GM10248 (cell line): Measurements from ENCODE around the gene MTMR3.

Experiments
- CTCF ChIA-PET: fragments of 300-600 bp; sonication (Branson Sonifier 250); formaldehyde crosslinking; extraction: SDS; loops from one replicate; lab custom pipeline; 2021; ENCODE audit warnings: antibody characterized with exemption; lab: Yijun Ruan, JAX
- POLR2A ChIA-PET: fragments of 350-650 bp; sonication (Branson Sonifier 250); formaldehyde crosslinking; extraction: SDS; loops from one replicate; lab custom pipeline; 2020; ENCODE audit warnings: antibody characterized with exemption; lab: Yijun Ruan, JAX
- DNase-seq: peaks from one replicate; pipeline ENCODE4 v3.0.0; 2012; ENCODE audit errors: extremely low spot score
- TF ChIP-seq, protein P1 (sequence below): IDR thresholded peaks from 2 replicates; pipeline ENCODE4 v1.5.1; 2012; ENCODE audit warnings: mild to moderate bottlenecking, low read depth; ENCODE audit errors: extremely low read depth, missing control alignments, control extremely low read depth

MTMR3 gene

DNA sequence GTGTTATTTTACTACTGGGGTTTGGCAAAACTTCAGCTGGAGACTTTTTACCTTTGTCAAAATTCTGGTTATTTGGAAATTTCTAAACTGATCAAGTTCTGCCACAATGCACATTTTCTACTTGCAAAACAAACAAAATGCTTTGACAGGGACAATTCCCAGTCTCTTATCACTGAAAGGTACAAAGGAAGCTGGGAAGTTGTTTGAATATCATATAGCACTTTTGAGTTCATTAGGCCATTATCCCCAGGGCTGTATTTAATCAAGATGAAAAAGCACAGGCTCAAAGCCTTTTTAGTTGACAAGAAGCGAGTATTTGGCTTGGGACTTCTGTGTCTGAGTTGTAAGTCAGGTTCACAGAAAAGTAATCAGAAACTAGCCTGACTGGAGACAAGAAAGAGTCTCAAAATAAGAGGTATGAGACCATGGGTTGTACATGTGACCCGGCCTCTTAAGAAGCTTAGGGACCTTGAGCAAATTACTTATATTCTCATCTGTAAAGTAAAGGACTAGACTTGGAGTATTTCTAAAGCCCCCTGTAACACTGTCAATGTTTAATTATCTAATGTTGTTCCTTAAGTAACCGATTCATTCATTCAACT lies 194.4 kb downstream of the MTMR3 start:
- POLR2A ChIA-PET, result no interaction called here
- DNase-seq, result no peak
- CTCF ChIA-PET, result interaction anchor here (1.5 to 4.0 kb wide), 2 partner anchors 9 to 12 kb away, joined by 4 to 16 read pairs; no protein-coding TSS in a partner anchor
- TF ChIP-seq, protein P1, sequence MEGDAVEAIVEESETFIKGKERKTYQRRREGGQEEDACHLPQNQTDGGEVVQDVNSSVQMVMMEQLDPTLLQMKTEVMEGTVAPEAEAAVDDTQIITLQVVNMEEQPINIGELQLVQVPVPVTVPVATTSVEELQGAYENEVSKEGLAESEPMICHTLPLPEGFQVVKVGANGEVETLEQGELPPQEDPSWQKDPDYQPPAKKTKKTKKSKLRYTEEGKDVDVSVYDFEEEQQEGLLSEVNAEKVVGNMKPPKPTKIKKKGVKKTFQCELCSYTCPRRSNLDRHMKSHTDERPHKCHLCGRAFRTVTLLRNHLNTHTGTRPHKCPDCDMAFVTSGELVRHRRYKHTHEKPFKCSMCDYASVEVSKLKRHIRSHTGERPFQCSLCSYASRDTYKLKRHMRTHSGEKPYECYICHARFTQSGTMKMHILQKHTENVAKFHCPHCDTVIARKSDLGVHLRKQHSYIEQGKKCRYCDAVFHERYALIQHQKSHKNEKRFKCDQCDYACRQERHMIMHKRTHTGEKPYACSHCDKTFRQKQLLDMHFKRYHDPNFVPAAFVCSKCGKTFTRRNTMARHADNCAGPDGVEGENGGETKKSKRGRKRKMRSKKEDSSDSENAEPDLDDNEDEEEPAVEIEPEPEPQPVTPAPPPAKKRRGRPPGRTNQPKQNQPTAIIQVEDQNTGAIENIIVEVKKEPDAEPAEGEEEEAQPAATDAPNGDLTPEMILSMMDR, result no peak

DNA sequence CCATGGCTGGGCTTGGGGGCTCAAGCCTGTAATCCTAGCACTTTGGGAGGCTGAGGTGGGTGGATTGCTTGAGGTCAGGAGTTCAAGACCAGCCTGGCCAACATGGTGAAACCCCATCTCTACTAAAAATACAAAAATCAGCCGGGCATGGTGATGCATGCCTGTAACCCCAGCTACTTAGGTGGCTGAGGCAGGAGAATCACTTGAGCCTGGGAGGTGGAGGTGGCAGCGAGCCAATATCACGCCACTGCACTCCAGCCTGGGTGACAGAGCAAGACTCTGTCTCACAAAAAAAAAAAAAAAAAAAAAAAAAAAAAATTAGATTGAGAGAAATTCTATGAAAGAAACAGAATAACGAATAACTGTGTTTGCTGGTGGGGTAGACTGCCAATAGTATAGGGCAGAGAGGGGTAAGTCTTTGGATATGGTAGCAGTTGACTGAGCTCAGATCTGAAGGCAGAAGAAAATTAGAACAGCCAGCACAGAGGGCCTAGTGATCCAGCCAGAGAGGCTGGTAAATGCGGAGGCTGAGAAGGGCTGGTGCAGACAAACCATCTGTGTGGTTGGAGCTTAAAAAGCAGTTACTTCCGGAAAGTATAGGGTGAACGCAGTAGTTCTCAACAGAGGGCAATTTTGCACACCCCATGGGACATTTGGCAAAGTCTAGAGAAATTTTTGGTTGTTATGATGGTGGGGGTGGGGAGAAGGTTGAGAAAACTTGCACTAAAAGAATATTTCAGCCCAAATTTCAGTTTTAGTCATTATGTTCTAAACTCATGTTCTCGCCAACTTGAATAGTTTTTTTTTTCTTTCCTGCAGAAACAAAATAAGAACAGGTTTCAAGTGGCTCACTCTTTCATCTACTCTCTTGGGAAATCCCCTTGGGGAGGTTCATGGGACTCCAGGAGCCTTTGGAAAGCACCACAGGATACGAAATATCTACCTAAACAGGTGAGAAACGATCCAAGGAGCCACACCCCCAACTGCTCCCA lies 195.6 kb downstream of the MTMR3 start:
- TF ChIP-seq, protein P1, result no peak
- ChIA-PET CTCF (interaction anchor here (4.0 kb wide), 1 partner anchor 10 kb away, joined by 16 read pairs; no protein-coding TSS in a partner anchor), POLR2A (interaction anchor here (0.6 kb wide), 1 partner anchor 1544 kb away, joined by 6 read pairs; no protein-coding TSS in a partner anchor)
- peak; percentile 48 for DNase-seq

DNA sequence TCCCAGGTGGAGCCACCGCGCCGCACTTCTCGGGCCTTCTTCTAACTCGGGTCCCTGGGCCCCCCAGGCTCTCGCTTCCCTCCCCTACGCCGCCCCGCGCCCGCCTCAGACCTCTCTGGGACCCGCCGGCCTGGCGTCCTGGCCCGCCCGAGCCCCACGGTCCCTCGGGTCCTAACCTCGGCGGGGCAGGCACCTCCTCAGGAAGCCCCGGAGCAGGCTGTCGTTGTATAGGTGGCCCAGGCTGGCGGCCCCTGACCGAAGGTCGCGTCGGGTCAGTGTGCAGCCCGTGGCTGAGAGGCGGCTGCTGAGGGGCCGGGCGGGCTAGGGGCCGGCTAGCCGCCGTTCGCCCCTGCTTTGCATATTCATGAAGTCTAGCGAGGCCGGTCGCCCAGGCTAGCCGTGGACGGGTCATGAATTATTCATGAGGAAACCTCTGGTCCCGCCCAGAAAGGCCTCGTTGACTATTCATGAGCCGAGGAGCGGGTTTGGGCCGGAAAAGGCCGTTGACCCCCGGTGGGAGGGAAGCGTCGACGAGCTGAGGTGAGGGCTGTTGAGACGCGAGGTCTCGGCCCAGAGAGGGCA lies 197.1 kb downstream of the MTMR3 start, which contains the start of gene HORMAD2:
TSS of gene HORMAD2 (plus strand) at position 513 of the 582 bp plus-strand sequence. CDS start 13,489 bp downstream, outside the sequence.
- DNase-seq, result peak; percentile 31
- TF ChIP-seq, protein P1, result no peak
- CTCF ChIA-PET, result interaction anchor here (0.8 to 1.2 kb wide), 2 partner anchors 9 to 28 kb away, joined by 3 read pairs; no protein-coding TSS in a partner anchor
- POLR2A ChIA-PET, result no interaction called here
